ELF-1 (cell line): ENCODE data around the gene CCT3.

Source experiments
- DNase-seq: peaks from one replicate; pipeline ENCODE4 v3.0.0-alpha.2; 2016; ENCODE audit warnings: low read depth, low spot score

CCT3 gene

DNA sequence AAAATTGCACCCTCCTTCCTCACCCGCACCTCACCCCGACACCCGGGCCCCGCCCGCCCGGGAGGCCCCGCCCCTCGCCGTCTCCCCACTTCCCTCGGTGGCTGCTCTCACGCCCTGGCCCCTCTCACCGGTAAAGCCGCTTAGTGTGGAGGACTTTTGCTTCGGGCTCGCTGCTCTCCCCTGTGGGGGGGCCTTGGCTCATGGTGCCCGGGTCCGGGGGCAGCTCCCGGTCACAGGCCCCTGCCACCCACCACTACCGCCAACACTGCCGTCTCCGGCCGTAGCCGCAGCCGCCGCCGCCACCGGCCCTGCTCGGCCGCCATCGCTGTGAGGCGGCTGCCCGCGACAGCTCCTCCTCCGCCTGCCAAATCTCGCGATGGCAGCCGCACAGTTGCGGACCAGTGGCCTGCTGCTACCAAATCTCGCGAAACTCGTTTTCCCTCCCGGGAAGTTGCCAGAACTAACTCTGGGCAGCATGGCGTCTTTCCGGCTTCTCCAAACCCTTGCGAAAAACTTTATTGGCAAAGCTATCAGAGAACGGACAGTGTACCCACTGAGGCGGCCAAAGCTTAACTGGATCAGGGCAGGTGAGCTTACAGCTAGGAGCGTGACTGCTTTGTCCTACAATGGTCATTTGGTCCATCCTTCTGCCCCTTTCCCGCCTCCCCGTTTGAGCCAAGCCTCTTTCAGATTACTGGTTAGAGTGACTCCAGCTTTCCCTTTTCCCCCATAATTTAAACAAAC lies 55.4 kb downstream of the CCT3 start, which contains the start of gene SMG5:
Gene SMG5 (minus strand): TSS at position 347 of the 744 bp plus-strand sequence. CDS start 145 bp downstream, at position 202.
- peak; percentile 98 for DNase-seq

GRCh38 chr1:156281693-156282478 lies 56.2 kb downstream of the CCT3 start:
- DNase-seq, result peak; percentile 35

- DNase-seq, result peak; percentile 25
These were observed 56.8 kb downstream of the CCT3 start for GRCh38 chr1:156281281-156281680.

DNA sequence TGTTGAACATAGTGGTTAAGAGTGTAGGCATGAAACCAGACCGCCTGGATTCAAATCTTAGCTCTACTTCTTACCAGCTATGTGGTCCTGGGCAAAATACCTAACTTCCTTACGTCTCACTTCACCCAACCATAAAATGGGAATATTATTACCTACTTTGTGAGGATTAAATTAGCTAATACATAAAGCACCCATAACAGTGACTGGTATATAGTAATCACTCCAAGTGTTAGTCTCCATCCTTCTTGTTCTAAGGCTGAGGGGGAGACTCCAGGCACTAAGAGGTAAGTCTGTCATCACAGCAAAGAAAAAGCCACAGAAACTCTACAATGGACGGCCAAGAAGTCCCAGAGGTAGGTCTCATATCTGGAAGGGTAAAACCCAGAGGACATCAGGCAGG lies 58.3 kb downstream of the CCT3 start:
- no peak for DNase-seq

DNA sequence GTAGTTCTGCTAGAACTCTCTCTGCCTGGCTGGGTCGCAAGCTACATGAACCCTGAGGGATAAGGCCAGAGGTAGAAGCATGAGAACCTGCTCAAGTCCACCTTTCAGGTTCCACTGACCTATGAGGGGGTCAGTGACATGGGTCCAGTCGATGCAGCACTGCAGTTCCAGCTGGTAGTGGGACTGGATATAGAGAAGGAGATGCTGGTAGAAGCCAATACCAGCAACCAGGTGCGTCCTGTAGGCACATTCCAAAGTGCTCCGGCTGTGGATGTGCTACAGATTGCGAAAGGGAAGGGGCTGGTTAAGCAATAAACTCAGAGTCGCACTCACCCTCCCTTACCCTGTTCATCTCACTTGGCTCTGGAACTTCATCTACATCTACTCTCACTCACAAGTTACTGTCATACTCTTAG lies 61.1 kb downstream of the CCT3 start:
- no peak for DNase-seq

GRCh38 chr1:156276532-156276931 lies 61.6 kb downstream of the CCT3 start:
- no peak for DNase-seq

DNA sequence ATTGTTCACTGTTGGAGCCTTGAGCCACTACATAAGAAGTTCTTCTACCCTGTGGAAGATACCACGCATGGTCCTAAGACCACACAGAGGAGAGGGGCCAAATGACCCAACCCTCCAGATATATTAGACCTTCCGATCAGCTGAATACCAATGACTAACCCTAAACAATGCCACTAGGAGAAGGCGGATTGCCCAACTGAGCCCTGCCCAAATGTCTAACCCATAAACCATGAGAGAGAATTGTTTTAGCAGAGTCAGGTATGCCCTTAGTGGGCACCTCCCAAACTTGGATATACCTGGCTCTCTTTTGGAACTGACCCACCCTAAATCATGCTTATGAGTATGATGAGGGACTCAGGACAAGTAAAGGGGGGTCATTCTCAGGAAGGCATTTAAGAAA lies 67.8 kb downstream of the CCT3 start:
- no peak for DNase-seq

DNA sequence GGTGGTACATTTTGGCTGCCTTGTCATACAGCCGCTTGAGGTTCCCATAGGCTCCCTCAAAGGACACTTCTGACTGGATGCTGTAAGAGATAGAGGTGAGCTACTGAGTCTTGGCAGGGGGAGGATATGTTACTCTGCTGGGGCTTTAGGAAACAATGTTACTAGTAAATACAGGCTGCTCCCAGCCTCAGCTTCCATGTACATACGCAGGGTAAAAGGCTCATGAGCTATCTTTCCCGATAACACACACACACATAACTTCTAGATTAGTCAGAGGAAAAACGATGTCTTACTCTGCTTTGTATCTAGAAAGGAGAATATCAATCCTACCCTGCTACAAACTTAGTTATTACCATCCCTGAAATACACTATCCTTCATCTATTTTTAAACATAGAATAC lies 69.8 kb downstream of the CCT3 start:
- DNase-seq, result no peak

- DNase-seq, result no peak
These were observed 72.0 kb downstream of the CCT3 start for GRCh38 chr1:156266051-156266450.

DNA sequence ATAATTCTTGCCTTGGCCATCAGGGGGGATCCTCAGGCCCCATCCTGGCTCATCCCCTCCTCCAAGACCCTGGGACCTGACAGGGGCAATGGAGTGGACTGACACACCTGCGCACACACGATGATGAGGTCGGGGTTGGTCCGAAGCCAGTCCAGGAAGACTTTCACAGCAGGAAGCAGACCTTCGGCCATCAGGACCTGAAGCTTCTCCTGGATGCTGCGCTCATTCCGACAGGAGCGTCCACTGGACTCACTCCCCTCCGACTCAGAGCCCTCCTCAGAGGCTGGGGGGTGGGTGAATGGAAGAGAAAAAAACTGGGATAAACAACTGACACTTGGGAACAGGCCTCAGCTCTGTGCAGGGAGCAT lies 74.8 kb downstream of the CCT3 start:
- DNase-seq, result no peak

- no peak for DNase-seq
These were observed 75.4 kb downstream of the CCT3 start for GRCh38 chr1:156262461-156263287.

DNA sequence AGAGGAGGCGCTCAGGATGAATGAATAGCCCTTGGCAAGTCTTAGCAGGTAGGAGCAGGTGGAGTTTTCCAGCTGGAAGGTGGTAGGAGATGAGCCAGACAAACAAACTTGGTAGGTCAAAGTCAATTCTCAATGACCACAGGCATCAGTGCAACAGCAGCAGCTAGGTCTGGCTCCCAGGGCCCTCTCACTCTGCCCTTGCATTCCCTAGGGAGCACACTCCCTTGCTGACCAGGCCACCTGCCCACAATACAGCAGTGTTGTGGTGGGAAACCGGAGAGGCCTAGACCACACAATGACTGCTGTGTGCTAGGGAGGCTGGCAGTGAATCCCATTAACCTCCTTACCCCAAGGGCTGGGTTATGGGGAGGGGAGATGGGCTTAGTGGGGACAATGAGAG lies 77.2 kb downstream of the CCT3 start:
- no peak for DNase-seq

DNA sequence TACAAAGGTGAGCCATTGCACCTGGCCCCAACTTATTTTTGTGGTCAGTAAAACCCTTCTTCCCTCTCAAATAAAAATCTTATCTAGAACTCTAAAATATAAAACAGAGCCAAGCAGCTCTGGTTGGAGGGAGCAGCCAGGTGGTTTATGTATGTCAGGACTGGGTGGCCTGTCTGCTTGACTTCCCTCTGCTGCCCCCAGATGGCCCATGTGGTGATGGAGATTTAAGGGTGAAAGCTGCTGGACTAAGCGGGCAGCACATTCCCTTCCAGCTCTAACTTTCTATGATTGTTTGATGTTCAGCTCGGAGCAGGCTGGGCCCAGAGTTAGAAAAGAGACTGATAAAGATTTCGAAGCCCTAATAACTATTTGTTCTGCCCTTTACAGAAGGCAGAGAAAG lies 78.3 kb downstream of the CCT3 start:
- DNase-seq, result no peak
